ENCODE data around the gene TMEM151B.
"Not testable (repeated sequence)": the region's sequence is repeated elsewhere in the genome, so short reads cannot be mapped to it uniquely, and the experiment has no call there.

Gene TMEM151B

DNA sequence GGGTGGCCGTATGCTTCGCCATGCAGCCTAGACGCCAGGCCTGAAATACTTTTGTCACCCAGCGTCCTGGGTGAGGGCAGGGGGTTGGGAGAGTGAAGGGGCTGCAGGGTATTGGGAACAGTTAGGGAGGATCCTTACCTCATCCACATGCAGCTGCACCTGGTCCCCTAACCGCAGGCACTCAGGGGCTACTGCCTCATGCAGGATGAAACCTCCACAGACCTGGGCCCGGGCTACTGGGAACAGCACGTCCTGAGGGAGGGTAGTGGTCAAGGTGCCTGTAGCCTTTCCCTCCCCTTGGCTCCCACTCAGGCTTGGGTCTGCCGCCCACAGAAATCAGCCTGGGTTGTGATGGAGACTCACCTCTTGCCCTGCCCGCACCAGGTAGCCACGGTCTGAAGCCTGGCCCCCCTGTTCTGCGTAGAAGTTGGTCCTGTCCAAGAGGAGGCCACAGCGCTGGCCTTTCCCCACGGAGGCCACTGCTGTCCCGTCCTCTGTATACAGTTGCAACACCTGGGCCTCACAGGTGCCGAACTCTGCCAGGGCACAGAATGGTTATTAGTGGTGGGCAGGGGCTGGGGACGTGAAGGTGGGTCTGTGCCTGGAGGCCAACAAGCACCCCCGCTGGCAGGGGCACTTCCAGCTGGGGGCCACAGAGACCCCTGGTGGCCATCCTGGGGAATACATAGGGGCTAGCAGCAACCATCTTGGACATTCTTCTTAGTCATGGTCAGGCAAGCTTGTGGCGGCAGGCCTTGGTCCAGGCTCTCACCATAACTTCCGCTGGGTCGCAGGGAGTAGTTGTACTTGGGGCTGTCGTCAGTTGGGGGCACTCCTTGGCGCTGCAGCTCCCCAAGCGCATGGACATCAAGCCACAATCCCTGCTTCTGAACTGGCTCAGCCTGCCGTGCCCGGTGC lies 34.3 kb downstream of the TMEM151B start:
- no peak for DNase-seq (ENCODE audit: low spot score)

DNA sequence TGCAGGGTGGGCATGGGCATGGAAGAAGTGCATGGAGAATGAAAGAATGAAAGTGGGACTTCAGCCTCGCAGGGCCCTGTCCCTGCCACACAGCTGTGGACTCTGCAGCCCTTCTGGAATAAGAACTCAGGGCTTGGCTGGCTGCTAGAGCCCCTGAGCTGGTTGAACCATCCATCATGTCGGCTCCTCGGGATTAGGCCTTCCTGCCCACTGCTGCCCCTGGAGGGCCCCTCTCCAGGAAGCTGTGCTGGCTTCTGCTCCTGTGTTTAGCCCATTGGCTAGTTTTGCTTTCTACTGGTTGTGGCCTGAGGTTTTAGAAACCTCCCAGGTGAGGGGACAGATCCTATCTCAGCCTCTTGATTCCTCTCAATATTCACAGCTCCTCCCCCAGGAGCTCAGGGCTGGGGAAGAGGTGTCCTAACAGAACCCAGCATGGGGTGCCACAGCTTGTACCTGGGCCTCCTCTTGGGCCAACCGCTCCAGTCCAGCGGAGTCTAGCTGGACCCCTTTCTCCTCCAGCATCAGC lies 35.0 kb downstream of the TMEM151B start:
- DNase-seq (ENCODE audit: low spot score), result no peak

DNA sequence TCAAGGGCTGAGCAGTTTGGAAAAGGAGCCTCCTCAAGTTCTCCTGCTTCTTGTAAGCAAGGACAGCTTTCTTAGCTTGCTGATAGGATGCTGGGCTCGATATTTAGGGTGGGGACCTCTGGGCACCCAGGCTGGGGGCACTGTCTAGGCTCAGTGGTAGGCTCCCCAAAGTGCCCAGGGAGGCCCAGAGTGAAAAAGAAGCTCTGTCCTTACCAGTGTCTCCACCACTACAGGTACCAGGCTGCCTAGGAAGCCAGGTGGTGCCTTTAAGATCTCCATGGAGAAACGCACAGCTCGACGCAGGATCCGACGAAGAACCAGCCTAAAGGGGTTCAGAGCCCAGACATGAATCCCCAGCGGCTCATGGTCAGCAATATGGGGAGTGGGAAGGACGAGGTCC lies 36.5 kb downstream of the TMEM151B start:
- no peak for DNase-seq (ENCODE audit: low spot score)

DNA sequence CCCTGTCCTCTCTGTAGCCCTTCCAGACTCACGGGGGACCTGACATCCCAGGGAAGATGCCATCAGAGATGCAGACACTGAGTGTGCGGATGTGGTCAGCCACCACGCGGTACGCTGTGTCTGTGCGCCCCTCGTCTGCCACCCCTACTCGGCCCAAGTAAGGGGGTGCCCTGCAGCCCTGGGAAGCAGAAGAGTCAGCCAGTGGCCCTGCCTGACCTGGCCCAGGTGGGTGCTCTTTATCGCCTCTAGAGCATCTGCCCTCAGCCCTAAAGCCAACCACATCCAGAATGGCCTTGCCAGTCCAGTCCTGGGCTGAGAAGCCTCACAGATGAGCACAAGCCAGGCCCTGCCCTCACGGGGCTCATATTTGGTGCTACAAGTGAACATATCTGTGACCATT lies 37.0 kb downstream of the TMEM151B start:
- no peak for DNase-seq (ENCODE audit: low spot score)

DNA sequence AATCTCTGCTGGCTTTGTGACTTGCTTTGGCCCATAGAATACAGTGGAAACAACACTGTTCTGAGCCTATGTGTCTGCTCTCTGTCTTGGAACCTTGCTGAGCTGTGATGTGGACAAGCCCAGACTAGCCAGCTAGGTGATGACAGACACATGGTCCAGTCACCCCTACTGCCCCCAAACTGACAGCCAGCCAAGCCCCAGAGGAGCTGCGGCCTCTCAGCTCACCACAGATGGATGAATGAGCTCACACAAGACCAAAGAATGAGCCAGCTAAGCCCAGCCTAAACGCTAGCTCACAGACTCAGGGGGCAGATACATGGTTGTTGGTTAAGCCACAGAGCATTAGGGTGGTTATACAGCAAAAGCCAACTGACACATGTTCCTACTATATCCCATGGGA lies 38.8 kb downstream of the TMEM151B start:
- no peak for DNase-seq (ENCODE audit: low spot score)

DNA sequence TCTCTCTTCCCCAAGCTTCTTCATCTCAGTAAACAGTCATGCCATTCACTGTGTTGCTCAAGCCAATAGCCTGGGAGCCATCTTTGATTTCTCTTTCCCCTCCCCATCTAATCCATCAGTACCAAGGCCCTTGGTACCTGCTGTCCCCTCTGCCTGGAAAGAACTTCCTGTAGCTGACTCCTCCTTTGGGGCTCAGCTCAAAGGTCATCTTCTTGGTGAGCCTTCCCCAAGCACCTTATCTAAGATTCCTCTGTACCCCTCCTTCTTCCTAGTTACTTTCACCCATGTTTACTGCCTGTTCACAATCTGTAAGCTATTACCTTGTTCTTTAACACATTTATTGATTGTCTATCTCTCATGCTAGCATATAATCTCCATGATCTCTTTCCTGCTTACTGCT lies 39.4 kb downstream of the TMEM151B start:
- no peak for DNase-seq (ENCODE audit: low spot score)

DNA sequence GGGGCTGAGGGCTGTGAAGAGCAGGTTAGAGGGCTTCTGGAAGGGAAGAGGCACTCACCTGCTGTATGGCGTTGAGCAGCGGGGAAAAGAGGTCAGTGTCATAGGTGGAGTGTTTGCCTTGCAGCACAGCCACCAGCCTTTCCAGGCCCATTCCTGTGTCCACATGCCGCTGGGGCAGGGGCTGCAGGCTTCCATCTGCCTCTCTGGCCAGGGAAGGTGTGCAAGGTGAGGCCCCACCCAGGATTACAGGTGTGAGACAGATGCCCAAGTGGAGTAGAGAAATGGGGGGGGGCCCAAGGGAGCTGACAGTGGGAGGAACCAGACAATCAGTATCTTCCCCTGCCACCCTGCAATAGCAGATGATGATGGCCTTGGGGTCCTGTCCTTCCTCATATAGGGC lies 40.0 kb downstream of the TMEM151B start:
- no peak for DNase-seq (ENCODE audit: low spot score)

DNA sequence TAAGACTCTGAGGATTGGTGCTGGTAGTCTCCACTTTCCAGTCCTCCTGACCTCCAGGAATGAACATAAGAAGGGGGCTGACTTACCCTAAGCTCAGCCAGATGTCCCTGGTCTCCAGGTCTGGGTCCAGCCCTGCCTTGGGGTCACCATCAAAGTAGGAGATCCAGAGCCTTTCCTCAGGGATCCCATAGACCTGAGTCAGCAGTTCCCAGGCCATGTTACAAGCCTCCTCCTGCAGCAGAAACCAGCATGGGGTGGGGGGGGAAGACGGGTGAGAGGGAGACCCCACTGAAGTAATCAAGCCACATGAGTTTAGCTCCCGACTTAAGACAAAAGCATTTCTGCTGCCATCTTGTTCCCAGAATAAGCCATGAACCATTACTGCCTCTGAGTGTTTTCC lies 41.1 kb downstream of the TMEM151B start:
- DNase-seq (ENCODE audit: low spot score), result no peak

DNA sequence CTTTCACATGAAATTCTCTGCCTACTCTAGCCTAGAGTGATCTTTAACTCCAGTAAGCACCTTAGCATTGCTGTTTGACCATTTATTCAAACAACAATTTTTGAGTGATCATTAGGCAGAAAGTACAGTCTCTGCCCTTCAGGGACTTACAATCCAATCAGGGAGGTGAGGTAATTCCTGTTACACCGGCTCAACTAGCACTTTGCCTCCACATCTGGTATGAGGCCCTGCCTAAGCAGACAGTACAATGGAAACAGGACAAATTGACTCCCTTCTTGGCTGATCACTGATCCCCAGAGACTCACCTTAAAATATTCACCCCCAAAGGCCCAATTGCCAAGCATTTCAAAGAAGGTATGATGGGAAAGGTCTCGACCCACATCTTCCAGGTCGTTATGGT lies 41.5 kb downstream of the TMEM151B start:
- no peak for DNase-seq (ENCODE audit: low spot score)

DNA sequence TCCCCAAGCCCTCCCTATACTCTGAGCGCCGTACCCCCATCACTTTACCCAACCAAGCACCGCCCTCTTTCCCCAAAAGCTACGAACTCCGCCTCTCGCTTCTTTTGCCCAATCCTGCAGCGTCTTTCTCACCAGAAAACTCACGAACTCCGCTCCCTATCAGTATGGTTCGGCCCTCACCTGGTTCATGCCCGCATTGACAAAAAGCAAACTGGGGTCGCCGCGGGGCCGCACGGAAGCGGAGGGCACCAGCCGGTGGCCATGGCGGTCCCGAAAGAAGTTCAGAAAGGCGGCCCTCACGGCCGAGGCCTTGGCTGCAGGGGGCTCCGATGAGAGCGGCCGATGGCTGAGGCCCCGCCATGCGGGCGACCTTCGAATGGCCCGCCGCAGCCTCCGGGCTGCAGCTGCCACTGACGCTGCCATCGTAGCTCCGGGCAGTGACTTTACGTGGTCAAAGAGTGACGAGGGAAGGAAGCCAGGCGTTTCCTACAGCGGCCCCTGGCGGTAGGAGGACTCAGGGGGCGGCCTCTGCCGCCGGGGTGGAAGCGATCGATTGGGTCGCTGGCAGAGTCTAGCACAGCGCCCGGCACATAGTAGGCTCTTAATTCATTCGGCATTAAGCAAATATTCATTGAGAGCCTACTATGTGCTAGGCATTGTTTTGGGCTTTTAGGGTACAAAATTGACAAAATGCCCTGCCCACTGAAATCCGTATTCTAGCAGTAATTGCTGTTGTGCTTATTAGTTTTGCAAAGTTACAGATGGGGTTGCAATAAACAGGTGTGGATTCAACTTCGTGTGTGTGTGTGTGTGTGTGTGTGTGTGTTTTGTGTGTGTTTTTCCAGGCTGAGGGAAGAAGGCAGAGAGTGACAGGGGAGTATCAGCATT lies 42.9 kb downstream of the TMEM151B start, which contains the start of gene AARS2:
Gene AARS2 (minus strand): TSS at position 447 of the 888 bp plus-strand sequence. CDS start 24 bp downstream, at position 423.
- peak; percentile 76 for DNase-seq (ENCODE audit: low spot score)

DNA sequence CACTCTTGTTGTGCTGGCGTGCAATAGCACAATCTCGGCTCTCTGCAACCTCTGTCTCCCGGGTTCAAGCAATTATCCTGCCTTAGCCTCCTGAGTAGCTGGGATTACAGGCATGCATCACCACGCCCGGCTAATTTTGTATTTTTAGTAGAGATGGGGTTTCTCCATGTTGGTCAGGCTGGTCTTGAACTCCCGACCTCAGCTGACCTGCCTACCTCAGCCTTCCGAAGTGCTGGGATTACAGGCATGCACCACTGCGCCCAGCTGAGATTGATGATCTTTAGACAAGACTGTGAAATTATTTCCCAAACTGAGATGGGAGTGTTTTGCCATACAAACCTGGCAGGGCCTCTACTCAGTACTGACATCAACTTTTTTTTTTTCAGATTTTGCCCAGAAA lies 44.4 kb downstream of the TMEM151B start:
- DNase-seq (ENCODE audit: low spot score), result not testable (repeated sequence)

DNA sequence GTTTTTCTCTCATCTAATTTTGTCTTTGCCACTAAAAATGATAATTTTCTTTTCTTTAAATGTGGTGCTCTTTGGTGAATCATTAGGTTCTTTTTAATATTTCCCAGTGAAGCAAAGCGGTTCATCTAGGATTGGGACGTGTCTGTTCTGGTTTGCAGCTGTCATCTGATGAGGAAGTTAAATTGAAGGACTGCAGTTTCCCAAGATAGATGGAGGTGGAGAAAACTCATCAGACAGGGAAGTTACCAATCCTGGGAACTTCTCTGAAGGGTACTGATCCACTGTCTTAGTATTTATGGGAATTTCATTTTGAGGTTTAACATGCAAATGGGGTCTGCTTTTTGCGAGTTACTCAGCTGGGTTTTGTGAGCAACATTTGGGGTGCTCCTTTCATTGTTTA lies 45.3 kb downstream of the TMEM151B start:
- DNase-seq (ENCODE audit: low spot score), result no peak

DNA sequence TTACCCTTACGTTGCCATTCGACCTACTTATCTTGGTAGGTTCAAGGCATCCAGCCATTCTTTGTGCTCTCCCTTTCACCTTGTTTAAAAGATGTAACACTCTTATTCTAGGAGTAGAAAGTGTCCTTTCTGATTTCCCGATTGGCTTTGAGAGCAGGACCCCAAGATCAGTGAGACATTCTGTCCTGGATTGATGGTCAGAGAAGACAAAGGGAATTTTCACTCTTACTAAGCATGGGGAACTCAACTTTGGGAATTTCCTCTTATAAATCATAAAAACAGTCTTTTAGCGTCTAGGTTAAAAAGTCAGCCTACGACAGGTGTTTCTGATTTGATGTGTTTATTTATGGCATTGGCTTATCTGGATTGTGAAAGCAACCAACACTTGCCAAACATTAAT lies 45.7 kb downstream of the TMEM151B start:
- DNase-seq (ENCODE audit: low spot score), result no peak

DNA sequence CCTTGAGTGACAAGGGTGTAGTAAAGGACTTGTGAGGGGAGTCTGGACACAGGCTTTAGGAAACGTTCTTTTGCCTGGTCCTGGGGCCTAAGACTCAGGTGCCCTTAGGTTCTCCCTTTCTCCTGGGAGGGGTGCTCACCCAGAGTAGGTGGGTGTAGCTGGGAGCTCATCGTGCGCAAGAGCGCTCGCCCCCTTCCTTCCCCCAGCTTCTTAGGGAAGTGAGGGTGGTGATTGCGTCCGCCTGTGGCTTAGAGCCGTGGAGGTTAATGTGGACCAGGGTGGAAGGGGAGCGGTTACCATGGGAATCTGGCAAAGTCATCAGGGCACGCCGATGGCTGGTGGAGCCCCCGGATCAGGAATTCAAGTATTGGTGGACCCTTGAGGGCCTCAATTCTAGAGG lies 46.2 kb downstream of the TMEM151B start:
- DNase-seq (ENCODE audit: low spot score), result no peak

DNA sequence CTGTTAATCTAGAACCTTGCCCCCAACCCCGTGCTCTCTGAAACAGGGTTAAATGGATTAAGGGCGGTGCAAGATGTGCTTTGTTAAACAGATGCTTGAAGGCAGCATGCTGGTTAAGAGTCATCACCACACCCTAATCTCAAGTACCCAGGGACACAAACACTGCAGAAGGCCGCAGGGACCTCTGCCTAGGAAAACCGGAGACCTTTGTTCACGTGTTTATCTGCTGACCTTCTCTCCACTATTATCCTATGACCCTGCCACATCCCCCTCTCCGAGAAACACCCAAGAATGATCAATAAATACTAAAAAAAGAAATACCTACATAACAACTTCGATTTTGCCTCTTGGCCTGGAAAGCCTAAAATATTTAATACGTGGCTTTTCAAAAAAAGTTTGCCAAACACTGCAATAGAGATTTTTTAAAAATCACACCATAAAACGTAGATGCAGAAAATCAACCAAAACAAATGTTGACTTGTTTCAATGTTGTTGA lies 46.9 kb downstream of the TMEM151B start:
- DNase-seq (ENCODE audit: low spot score), result not testable (repeated sequence)

DNA sequence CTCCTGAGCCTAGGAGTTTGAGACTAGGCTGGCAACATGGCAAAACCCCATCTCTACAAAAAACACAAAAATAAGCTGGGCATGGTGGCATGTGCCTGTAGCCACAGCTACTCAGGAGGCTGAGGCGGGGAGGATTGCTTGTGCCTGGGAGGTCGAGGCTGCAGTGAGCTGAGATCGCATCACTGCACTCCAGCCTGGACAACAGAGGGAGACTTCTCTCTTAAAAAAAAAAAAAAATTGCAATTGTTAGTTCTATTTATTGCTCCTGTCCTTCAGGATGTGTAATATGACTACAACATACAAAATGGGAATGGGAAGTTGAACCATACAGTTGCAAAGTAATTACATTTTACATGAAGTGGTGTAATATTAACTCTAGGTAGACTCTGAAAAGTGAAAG lies 51.0 kb downstream of the TMEM151B start:
- DNase-seq (ENCODE audit: low spot score), result no peak

DNA sequence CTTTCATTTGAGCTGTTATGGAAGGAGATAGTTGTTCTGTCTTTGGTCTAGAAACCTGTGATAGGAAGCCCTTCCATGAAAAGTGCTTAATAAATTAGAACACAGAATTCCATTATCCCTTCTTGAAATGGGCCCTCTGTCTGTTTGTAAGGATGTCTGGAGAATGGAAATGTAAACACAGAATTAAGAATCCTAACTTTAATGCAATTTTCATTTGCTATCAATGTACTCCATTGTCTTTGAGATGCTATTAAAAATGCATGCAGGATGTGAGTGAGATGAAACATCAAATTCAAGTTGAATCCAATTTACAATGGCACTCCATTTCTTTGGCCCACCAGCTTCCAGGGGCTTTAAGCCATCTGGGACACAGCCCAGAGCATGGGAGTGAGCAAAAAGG lies 56.8 kb downstream of the TMEM151B start:
- DNase-seq (ENCODE audit: low spot score), result no peak

DNA sequence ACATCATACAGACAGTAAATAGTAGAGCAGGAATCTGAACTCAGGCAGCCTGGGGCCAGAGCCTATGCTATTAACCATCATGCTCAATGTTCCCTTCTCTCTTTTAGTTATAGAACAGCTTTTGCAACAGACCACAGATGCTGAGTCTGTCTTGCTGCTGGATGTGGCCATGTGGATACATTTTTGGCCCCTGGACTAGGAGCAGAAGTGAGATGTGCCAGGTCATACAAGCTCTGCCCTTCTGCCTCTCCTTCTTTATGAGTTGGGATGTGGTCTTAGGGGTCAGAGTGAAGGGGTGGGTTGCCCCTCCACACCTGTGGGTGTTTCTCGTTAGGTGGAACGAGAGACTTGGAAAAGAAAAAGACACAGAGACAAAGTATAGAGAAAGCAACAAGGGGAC lies 57.5 kb downstream of the TMEM151B start:
- DNase-seq (ENCODE audit: low spot score), result no peak

DNA sequence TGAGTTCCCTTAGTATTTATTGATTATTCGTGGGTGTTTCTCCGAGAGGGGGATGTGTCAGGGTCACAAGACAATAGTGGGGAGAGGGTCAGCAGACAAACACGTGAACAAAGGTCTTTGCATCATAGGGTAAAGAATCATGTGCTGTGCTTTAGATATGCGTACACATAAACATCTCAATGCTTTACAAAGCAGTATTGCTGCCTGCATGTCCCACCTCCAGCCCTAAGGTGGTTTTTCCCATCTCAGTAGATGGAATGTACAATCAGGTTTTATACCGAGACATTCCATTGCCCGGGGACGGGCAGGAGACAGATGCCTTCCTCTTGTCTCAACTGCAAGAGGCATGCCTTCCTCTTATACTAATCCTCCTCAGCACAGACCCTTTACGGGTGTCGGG lies 58.0 kb downstream of the TMEM151B start:
- not testable (repeated sequence) for DNase-seq (ENCODE audit: low spot score)

DNA sequence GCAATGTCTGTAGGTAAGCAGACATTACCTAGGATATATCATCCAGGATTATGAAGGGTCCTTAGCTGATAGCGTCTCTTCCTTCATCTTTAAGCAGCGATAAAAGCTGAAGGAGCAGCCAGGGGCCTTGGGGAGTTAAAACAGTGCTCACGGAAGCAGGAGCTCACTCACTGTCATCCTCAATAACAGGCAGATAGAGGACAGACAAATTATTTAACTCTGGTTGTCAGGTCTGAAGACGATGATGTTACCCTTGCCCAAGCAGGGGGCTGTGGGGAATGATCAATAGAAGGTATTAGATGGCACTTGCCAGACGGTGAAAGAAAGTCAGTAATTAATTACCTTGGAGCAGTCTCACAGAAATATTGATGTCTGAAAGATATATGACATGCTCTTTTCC lies 59.6 kb downstream of the TMEM151B start:
- DNase-seq (ENCODE audit: low spot score), result no peak

DNA sequence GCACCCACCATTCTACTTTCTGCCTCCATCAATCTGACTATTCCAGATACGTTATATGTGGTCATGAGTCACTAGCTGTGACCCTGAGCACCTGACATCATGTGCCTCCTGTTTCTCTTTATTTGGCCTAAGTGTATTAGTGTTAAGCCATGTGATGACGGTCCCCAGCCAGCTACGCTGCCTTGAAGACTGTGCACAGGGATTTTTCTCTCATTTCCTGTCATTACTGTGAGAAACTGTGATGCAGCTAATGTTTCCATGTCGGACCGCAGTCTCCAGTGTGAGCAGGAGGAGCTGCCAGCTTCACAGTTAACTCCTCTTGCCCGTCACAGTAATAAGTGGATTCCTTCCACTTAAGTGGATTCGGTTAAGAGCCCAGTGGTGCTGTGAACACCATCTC lies 62.3 kb downstream of the TMEM151B start:
- no peak for DNase-seq (ENCODE audit: low spot score)

DNA sequence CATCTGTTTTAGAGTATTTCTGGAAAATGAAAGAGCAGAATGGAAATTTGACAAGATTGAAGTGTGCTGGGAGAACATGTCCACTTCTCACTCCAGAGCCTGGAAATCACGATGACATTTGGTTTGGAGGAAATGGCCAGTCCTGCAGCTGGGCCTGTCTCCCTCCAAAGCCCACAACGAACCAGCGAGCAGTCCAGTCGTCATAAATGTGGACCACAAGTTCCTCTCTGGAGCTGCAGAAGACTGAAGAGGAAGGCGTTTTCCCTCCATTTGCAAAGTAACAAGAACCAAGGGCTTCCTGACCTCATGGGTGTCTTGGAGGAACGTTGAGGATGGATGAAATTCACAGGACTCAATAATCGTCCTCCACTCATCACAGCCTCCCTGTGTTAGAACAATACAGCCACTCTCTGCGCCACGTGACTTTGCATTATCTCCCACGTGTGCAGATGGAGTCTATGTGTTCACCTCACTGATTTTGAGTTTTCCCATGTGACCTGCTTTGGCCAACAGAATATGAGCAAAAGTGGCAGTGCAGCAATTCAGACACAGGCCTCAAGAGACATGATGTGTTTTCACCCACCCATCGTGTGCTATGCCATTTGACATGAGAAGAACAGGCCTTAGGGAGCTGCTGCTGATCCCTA lies 63.1 kb downstream of the TMEM151B start:
- no peak for DNase-seq (ENCODE audit: low spot score)
